GM12891 (cell line): Measurements from ENCODE around the gene TRAPPC12.
"Not testable (repeated sequence)": the region's sequence is repeated elsewhere in the genome, so short reads cannot be mapped to it uniquely, and the experiment has no call there.

Experiments used
- DNase-seq: peaks from one replicate; pipeline ENCODE4 v3.0.0; 2011; ENCODE audit warnings: low spot score; ENCODE audit not compliant: insufficient read length
- FAIRE-seq: peaks from 2 replicates; lab custom pipeline; 2011; peaks lifted over from hg19 to GRCh38; lab: Jason Lieb, UNC
- PAX5 ChIP-seq: IDR thresholded peaks from 2 replicates; pipeline ENCODE4 v1.6.1; 2011; ENCODE audit warnings: low read length, moderate library complexity, mild to moderate bottlenecking; ENCODE audit not compliant: insufficient read depth, severe bottlenecking
- POLR2A ChIP-seq: IDR thresholded peaks from 2 replicates; pipeline ENCODE4 v1.6.1; 2011; ENCODE audit warnings: low read depth, low read length, control low read depth
- POLR2AphosphoS5 ChIP-seq: IDR thresholded peaks from 2 replicates; pipeline ENCODE4 v1.6.1; 2011; ENCODE audit warnings: low read depth, low read length, control low read depth
- POU2F2 ChIP-seq: IDR thresholded peaks from 2 replicates; pipeline ENCODE4 v1.6.1; 2011; ENCODE audit warnings: low read depth, mild to moderate bottlenecking, control low read depth, low read length, moderate library complexity
- SPI1 ChIP-seq: IDR thresholded peaks from 2 replicates; pipeline ENCODE4 v1.6.1; 2011; ENCODE audit warnings: low read depth, low read length, control low read depth
- TAF1 ChIP-seq: IDR thresholded peaks from 2 replicates; pipeline ENCODE4 v1.6.1; 2011; ENCODE audit warnings: low read depth, low read length, control low read depth

TRAPPC12 gene

DNA sequence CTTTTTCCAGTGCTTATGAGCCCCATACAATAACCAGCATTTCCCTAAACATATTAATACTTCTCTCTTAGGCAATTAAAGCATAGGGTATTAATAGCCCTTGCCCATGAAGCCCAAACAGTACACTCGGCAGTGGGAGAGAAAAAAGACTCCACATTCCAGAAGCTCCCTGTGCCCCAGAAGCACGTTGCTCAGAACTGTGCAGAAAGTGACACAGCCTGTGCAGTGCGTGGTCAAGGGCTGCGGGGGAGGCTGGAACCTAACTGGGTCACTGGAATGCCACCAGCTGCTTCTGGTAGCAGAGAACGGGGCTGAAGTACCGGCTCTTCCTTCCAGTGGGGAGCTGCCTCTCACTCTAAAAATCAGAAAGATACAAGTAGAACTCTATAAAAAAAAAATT is 34.6 kb upstream of the TRAPPC12 start:
- no peak for DNase-seq
- no peak for TF ChIP-seq POLR2A
- no peak for TF ChIP-seq POU2F2
- TF ChIP-seq SPI1, result no peak
- TF ChIP-seq POLR2AphosphoS5, result no peak
- TF ChIP-seq TAF1, result no peak
- no peak for TF ChIP-seq PAX5
- FAIRE-seq, result no peak

DNA sequence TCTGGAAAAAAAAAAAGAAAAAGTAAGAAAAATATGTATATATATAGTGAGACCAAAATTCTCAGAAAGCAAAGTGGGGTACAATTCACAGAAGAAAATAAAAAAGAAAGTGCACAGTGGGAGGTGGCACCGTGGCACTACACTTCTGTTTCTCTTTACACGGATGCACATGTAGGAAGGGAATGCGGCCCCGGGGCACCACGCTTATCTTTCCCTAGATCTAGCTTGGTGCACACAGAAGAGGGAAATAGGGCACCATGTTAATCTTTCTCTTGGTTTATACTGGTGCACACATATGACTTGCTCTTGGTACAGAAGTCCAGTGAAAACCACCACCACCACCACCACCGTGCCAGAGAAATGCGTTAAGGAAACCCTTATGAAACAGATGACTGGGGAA is 33.9 kb upstream of the TRAPPC12 start:
- DNase-seq (no peak), FAIRE-seq (no peak)
- no peak for TF ChIP-seq SPI1
- TF ChIP-seq POLR2A, result no peak
- TF ChIP-seq TAF1, result no peak
- TF ChIP-seq POU2F2, result no peak
- TF ChIP-seq PAX5, result no peak
- TF ChIP-seq POLR2AphosphoS5, result no peak

DNA sequence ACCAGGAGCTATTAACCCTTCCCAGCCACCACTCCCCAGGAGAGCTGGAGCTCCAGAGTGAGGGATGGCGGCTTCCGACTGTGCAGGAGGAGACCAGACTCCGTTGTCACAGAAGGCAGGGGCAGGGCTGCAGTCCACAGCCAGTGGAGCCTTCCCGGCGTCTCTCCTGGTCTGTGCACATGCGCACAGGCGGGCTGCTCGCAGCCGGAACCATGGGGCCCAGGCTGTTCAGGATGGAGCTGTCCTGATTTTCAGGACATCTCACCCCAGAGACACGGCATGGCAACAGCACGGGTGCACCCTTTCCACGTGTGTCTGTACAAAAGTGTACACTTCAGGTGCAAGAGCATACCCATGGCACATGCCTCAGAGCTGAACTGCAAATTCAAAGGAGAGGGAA is 30.7 kb upstream of the TRAPPC12 start:
- no peak for FAIRE-seq
- no peak for TF ChIP-seq SPI1
- no peak for TF ChIP-seq TAF1
- no peak for TF ChIP-seq POLR2AphosphoS5
- DNase-seq, result no peak

DNA sequence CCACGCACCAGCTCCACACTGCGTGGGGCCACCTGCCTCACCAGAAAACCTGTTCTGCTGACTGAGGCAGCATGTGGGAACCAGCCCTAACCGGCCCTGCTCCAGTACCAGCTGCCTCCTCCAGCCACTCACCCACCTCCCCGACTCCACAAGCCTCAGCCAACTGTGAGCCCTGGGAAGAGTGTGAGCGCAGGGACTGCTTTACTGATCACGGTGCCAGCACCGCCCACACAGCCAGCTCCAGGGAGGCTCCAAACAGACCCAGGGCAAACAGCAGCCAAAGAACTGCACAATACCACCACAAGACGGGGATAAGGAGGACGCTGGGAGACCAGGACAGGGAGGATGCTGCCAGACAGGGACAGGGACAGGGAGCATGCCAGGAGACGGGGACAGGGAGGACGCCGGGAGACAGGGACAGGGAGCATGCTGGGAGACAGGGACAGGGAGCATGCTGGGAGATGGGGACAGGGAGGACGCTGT is 30.2 kb upstream of the TRAPPC12 start:
- TF ChIP-seq POU2F2, result no peak
- DNase-seq (no peak), FAIRE-seq (no peak)

DNA sequence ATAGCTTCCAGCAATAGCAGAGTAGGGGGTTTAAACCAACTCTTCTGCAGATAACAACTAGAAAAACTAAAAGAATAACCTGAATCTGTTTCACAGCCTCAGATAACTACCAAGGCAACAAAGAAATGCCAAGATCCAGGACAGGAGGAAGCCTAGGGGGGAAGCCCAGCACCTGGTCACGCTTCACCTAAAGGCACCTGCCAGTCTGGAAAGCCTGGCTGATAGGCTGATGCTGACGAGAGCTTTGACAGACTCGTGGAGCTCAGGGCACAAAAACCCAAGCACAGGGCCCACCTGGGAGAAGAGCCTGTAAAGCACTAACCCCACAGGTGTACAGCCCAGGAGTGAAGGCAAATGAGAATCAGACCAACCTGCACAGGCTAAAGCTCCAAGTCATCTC is 24.5 kb upstream of the TRAPPC12 start:
- FAIRE-seq (no peak), DNase-seq (no peak)
- TF ChIP-seq POLR2A (no peak), POU2F2 (no peak), SPI1 (no peak), POLR2AphosphoS5 (no peak), TAF1 (no peak), PAX5 (no peak)

DNA sequence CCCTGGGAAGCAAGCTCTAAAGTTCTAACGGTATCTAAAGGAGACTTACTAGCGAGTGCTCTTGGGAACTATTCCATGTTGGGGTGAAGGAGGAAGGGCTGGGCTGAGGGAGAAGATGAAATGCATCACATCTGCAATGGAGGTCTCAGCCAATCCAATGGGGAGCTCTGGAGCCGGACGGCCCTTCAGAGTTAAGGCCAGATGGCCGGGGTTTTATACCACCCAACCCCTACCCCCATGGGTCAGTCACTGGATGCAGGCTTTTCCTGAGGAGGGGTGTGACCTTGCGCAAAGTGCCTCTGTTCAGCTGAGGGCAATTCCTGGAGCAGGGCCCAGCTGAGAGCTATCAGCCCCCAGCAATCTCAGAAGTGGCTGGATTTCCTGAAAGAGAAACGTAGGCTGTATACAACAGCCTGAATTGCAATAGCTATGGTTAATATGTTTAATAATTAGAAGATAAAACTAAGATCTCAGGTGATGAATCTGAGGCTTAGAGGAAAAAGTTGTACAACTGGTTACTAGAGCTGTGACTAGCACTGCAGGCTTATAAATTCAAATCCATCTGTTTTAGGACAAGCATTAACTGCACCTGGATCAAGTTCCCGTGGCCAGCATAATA is 23.4 kb upstream of the TRAPPC12 start:
- no peak for TF ChIP-seq POU2F2
- TF ChIP-seq POLR2A, result no peak
- TF ChIP-seq TAF1, result no peak
- TF ChIP-seq PAX5, result no peak
- no peak for DNase-seq
- no peak for FAIRE-seq

DNA sequence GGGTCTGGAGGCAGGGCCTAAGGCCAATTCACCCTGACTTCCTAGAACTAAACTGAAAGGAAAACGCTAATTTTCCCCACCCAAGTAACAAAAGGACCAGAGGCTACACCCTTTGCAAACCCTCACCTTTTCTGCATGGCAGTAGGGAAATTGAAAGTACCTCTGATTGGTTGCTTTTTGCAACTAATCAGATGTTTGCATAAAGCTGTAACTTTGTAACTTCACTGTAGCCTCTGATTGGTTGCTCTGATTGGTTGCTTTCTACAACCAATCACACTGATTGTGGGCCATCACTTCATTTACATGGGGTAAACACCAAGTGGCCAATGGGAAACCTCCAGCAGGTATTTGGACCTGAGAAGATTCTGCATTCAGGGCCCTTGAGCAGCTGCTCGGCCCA is 22.7 kb upstream of the TRAPPC12 start:
- no peak for FAIRE-seq
- TF ChIP-seq SPI1 (no peak), POLR2AphosphoS5 (no peak), POU2F2 (no peak), POLR2A (no peak), TAF1 (no peak), PAX5 (no peak)

DNA sequence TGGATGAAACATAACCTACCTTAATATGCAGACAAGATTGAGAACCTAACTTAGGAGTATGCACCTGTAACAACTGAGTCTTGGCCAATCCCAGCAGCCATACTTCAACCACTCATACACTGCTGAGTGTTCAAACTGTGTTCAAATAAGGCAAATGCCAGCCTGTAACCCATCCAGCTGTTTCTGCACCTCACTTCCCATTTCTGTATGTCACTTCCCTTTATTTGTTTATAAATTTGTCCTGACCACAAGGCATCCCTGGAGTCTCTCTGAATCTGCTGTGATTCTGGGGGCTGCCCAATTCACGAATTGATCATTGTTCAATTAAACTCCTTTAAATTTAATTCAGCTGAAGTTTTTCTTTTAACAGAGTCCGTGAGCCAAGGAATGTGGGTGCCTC is 22.0 kb upstream of the TRAPPC12 start:
- FAIRE-seq, DNase-seq: not testable (repeated sequence)
- peak; percentile 57; the same call in 1 of the 2 replicates for TF ChIP-seq SPI1

More for the DNA sequence above, 22.7 kb upstream of the TRAPPC12 start:
- no peak for DNase-seq

DNA sequence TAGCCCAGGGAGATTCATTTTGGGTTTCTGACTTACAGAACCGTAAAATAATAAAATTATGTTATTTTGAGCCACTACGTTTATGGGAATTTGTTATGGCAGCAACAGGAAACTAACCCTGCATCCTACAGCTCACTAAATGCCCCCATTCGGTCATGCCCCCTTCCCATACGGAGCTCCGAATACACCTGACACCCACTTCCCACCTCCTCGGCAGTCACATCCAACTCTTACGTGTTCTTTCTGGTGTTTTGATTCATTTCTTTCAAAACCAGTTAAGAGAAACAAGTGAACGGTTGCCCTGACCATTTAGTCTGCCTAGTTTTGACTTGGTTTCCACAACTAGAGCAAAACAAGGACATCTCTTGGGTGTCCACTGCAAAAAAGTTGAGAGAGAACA is 21.6 kb upstream of the TRAPPC12 start:
- FAIRE-seq (no peak), DNase-seq (no peak)
- TF ChIP-seq POU2F2, result no peak
- no peak for TF ChIP-seq TAF1
- no peak for TF ChIP-seq SPI1
- no peak for TF ChIP-seq PAX5
- no peak for TF ChIP-seq POLR2A
- no peak for TF ChIP-seq POLR2AphosphoS5

DNA sequence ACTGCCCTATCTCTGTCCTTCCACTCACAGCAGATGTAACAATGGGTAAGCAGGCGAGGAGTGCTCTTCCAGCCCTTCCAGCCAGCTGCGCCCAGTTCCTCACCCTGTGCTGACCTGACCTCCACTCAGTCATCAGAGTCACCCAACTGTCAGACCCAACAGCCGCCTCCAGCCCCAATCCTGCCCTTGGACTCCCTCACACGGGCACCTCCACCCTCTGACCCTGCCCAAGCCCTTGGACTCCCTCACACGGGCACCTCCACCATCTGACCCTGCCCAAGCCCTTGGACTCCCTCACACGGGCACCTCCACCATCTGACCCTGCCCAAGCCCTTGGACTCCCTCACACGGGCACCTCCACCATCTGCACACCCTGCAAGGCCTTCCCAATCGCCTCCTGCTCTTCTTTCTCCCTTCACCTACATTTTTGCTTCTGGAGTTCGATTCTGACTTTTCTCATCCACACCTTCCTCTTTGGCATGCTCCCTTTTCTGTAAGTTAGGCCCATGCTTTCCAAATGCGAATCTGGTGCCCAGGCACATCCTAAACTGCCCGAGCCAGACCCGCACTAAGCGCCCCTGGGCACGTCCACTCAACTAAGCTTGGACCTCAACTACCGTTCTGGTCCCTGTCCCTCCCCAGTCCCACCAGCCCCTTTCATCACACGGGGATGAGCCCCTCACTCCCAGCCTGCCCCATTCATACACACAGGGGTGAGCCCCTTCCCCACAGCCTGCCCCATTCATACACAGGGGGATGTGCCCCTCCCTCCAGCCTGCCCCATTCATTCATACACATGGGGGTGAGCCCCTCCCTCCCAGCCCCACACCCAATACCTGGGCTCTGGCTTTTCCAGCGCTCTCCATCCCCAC is 17.7 kb upstream of the TRAPPC12 start:
- no peak for FAIRE-seq

More for the DNA sequence above, 17.7 kb upstream of the TRAPPC12 start:
- no peak for DNase-seq
- TF ChIP-seq TAF1, result no peak
- TF ChIP-seq POU2F2, result no peak
- no peak for TF ChIP-seq PAX5
- no peak for TF ChIP-seq POLR2A
- TF ChIP-seq POLR2AphosphoS5, result no peak
- TF ChIP-seq SPI1, result no peak
